ENCODE measurements around the gene SKI.

The SKI gene

DNA sequence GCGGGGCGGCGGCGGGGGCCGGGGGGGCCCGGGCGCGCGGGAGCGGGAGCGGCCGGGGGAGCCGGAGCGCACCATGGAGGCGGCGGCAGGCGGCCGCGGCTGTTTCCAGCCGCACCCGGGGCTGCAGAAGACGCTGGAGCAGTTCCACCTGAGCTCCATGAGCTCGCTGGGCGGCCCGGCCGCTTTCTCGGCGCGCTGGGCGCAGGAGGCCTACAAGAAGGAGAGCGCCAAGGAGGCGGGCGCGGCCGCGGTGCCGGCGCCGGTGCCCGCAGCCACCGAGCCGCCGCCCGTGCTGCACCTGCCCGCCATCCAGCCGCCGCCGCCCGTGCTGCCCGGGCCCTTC, 546 bp downstream of the SKI start:
- H3K9me3 ChIP-seq (ENCODE audit: insufficient read depth, low read length): no peaks in the 10 kb centered on the region
- peaks cover 39% of the 10 kb centered on the region for H3K36me3 ChIP-seq (ENCODE audit: insufficient read depth, insufficient read length, low read length)
- peaks cover 8% of the 10 kb centered on the region for H3K27me3 ChIP-seq (ENCODE audit: insufficient read depth, insufficient read length)
- H3K4me1 ChIP-seq (ENCODE audit: insufficient read depth, insufficient read length): peaks cover 20% of the 10 kb centered on the region
- H3K4me3 ChIP-seq (ENCODE audit: insufficient read length, low read depth): peak overlapping the region; percentile 64
- H3K9ac ChIP-seq (ENCODE audit: insufficient read length, low read depth): peak overlapping the region; percentile 74
- TF ChIP-seq ZNF274 (IDR thresholded peaks at IDR 0.05; ENCODE audit: low read depth, low read length): no peak
- TF ChIP-seq YY1 (IDR thresholded peaks at IDR 0.05; ENCODE audit: insufficient read depth, insufficient read length): no peak
- TF ChIP-seq SUZ12 (IDR thresholded peaks at IDR 0.05; ENCODE audit: extremely low read depth, insufficient read depth, insufficient read length): no peak
- no peak for DNase-seq (ENCODE audit: low read depth, low spot score)

DNA sequence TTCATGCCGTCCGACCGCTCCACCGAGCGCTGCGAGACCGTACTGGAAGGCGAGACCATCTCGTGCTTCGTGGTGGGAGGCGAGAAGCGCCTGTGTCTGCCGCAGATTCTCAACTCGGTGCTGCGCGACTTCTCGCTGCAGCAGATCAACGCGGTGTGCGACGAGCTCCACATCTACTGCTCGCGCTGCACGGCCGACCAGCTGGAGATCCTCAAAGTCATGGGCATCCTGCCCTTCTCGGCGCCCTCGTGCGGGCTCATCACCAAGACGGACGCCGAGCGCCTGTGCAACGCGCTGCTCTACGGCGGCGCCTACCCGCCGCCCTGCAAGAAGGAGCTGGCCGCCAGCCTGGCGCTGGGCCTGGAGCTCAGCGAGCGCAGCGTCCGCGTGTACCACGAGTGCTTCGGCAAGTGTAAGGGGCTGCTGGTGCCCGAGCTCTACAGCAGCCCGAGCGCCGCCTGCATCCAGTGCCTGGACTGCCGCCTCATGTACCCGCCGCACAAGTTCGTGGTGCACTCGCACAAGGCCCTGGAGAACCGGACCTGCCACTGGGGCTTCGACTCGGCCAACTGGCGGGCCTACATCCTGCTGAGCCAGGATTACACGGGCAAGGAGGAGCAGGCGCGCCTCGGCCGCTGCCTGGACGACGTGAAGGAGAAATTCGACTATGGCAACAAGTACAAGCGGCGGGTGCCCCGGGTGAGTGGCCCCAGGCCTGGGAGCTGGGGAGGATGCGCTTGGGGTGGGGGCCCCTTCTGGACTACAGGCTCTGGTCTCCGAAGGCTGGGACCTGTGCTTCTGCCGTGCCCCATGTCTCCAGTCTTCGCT, 1.1 kb downstream of the SKI start:
- H3K27me3 ChIP-seq (ENCODE audit: insufficient read depth, insufficient read length): peaks cover 8% of the 10 kb centered on the region
- peaks cover 24% of the 10 kb centered on the region for H3K4me1 ChIP-seq (ENCODE audit: insufficient read depth, insufficient read length)
- DNase-seq (ENCODE audit: low read depth, low spot score): no peak
- H3K4me3 ChIP-seq (ENCODE audit: insufficient read length, low read depth): peak overlapping the region; percentile 64
- H3K9ac ChIP-seq (ENCODE audit: insufficient read length, low read depth): peak overlapping the region; percentile 74
- TF ChIP-seq SUZ12 (IDR thresholded peaks at IDR 0.05; ENCODE audit: extremely low read depth, insufficient read depth, insufficient read length): no peak
- no peak for TF ChIP-seq YY1 (IDR thresholded peaks at IDR 0.05; ENCODE audit: insufficient read depth, insufficient read length)
- TF ChIP-seq ZNF274 (IDR thresholded peaks at IDR 0.05; ENCODE audit: low read depth, low read length): no peak
- no peaks in the 10 kb centered on the region for H3K9me3 ChIP-seq (ENCODE audit: insufficient read depth, low read length)
- H3K36me3 ChIP-seq (ENCODE audit: insufficient read depth, insufficient read length, low read length): peaks cover 42% of the 10 kb centered on the region

- H3K27me3 ChIP-seq (ENCODE audit: insufficient read depth, insufficient read length): peaks cover 8% of the 10 kb centered on the region
- H3K9me3 ChIP-seq (ENCODE audit: insufficient read depth, low read length): no peaks in the 10 kb centered on the region
- DNase-seq (ENCODE audit: low read depth, low spot score): no peak
- peaks cover 45% of the 10 kb centered on the region for H3K36me3 ChIP-seq (ENCODE audit: insufficient read depth, insufficient read length, low read length)
- H3K9ac ChIP-seq (ENCODE audit: insufficient read length, low read depth): peak overlapping the region; percentile 74
- H3K4me1 ChIP-seq (ENCODE audit: insufficient read depth, insufficient read length): peaks cover 28% of the 10 kb centered on the region
- TF ChIP-seq SUZ12 (IDR thresholded peaks at IDR 0.05; ENCODE audit: extremely low read depth, insufficient read depth, insufficient read length) (no peak), ZNF274 (IDR thresholded peaks at IDR 0.05; ENCODE audit: low read depth, low read length) (no peak), YY1 (IDR thresholded peaks at IDR 0.05; ENCODE audit: insufficient read depth, insufficient read length) (no peak)
- H3K4me3 ChIP-seq (ENCODE audit: insufficient read length, low read depth): peak overlapping the region; percentile 64
Measured at GRCh38 chr1:2229911-2230731, 2.0 kb downstream of the SKI start.

GRCh38 chr1:2230781-2231531, 2.8 kb downstream of the SKI start:
- Histone ChIP-seq H3K4me3 (ENCODE audit: insufficient read length, low read depth) (peak overlapping the region; percentile 64), H3K27me3 (ENCODE audit: insufficient read depth, insufficient read length) (peaks cover 8% of the 10 kb centered on the region), H3K36me3 (ENCODE audit: insufficient read depth, insufficient read length, low read length) (peaks cover 45% of the 10 kb centered on the region), H3K9ac (ENCODE audit: insufficient read length, low read depth) (peak overlapping the region; percentile 74), H3K4me1 (ENCODE audit: insufficient read depth, insufficient read length) (peaks cover 29% of the 10 kb centered on the region), H3K9me3 (ENCODE audit: insufficient read depth, low read length) (no peaks in the 10 kb centered on the region)
- TF ChIP-seq SUZ12 (IDR thresholded peaks at IDR 0.05; ENCODE audit: extremely low read depth, insufficient read depth, insufficient read length): no peak
- no peak for TF ChIP-seq YY1 (IDR thresholded peaks at IDR 0.05; ENCODE audit: insufficient read depth, insufficient read length)
- no peak for TF ChIP-seq ZNF274 (IDR thresholded peaks at IDR 0.05; ENCODE audit: low read depth, low read length)
- DNase-seq (ENCODE audit: low read depth, low spot score): no peak

DNA sequence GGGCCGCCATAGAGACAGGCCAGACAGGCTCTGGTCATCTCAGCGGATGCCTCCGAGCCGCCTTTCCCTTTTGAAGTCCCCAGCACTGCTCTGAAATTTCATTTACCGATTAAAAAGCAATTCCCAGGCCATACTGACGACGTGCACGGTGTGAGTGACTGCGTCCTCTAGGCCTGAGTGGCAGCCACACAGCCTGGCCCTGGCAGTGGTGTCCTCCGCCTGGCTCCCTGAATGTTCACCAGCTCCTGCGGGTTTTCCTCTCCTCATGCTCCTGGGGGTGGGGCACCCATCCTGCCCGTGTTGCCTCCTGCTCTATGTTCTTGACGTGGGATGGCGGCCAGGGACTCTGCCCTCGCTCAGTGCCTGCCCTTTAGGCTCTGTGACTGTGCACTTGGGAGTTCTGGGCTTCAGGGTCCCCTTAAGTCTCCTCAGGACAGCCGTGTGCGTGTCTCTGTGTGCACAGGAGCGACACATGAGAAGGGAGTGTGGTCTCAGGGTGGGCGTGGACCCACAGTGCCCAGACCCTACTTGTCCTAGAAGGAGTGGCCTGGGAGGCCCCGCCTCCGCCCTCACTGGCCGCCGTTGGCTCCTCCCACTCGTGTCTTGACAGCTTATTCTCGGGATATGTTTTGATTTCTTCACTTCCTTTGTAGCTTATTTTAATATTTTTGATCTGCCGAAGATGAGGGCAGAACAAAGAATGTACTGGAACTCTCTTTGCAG, 3.6 kb downstream of the SKI start:
- Histone ChIP-seq H3K36me3 (ENCODE audit: insufficient read depth, insufficient read length, low read length) (peaks cover 46% of the 10 kb centered on the region), H3K4me1 (ENCODE audit: insufficient read depth, insufficient read length) (peaks cover 25% of the 10 kb centered on the region), H3K9me3 (ENCODE audit: insufficient read depth, low read length) (no peaks in the 10 kb centered on the region), H3K9ac (ENCODE audit: insufficient read length, low read depth) (peak overlapping the region; percentile 74), H3K27me3 (ENCODE audit: insufficient read depth, insufficient read length) (peaks cover 1% of the 10 kb centered on the region), H3K4me3 (ENCODE audit: insufficient read length, low read depth) (no peak overlapping the region)
- DNase-seq (ENCODE audit: low read depth, low spot score): no peak
- TF ChIP-seq YY1 (IDR thresholded peaks at IDR 0.05; ENCODE audit: insufficient read depth, insufficient read length): no peak
- no peak for TF ChIP-seq SUZ12 (IDR thresholded peaks at IDR 0.05; ENCODE audit: extremely low read depth, insufficient read depth, insufficient read length)
- no peak for TF ChIP-seq ZNF274 (IDR thresholded peaks at IDR 0.05; ENCODE audit: low read depth, low read length)

DNA sequence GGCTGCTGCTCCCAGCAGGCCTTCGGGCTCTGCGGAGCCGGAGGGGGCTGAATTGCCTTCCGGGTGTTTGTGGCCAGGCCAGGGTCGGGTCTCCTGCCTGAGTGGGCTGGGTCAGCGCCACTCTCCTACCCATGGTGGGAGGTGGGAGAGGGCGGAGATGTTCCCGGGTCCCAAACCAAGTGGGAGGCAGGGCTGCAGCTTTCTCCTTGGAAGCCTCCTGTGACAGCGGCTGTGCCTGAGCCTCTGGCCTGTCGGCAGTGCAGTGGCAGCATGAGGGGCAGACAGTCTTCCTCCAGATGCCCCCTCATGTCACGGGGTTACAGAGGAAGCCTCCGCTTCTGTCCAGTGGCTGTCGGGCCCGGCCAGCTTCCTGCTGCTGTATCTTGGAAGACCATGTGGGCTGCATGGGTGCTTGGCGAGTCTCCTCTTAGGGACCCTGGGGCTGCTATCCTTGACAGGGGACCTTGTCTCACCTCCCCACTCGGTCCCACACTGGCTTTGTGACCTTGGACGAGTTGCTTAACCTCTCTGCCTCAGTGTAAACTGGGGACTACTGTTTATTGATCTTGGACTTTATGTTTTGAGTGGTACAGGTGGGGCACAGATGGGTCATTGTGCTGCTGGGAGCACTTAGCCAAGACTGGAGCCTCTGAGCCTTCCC, 4.3 kb downstream of the SKI start:
- Histone ChIP-seq H3K36me3 (ENCODE audit: insufficient read depth, insufficient read length, low read length) (peaks cover 53% of the 10 kb centered on the region), H3K27me3 (ENCODE audit: insufficient read depth, insufficient read length) (no peaks in the 10 kb centered on the region), H3K4me1 (ENCODE audit: insufficient read depth, insufficient read length) (peaks cover 29% of the 10 kb centered on the region), H3K9me3 (ENCODE audit: insufficient read depth, low read length) (no peaks in the 10 kb centered on the region), H3K4me3 (ENCODE audit: insufficient read length, low read depth) (no peak overlapping the region), H3K9ac (ENCODE audit: insufficient read length, low read depth) (no peak overlapping the region)
- no peak for DNase-seq (ENCODE audit: low read depth, low spot score)
- no peak for TF ChIP-seq ZNF274 (IDR thresholded peaks at IDR 0.05; ENCODE audit: low read depth, low read length)
- TF ChIP-seq SUZ12 (IDR thresholded peaks at IDR 0.05; ENCODE audit: extremely low read depth, insufficient read depth, insufficient read length): no peak
- no peak for TF ChIP-seq YY1 (IDR thresholded peaks at IDR 0.05; ENCODE audit: insufficient read depth, insufficient read length)
